Keratinocyte (primary cell): Measurements from ENCODE around the gene GRIA1. TPM values are rescaled to one million over a fixed set of nuclear protein-coding genes. Genes with fewer than 3 reads are reported as not detected.

Experiments used
- DNase-seq: peaks from one replicate; pipeline ENCODE4 v3.0.0-alpha.2; 2011; ENCODE audit warnings: low read depth, missing footprints, low spot score
- FAIRE-seq: peaks from 2 replicates; lab custom pipeline; 2011; peaks lifted over from hg19 to GRCh38; lab: Jason Lieb, UNC
- H2AFZ ChIP-seq: 2 replicates; pipeline ENCODE4 v1.6.0; 2012; ENCODE audit warnings: low read length, control low read depth, inconsistent platforms; ENCODE audit not compliant: control insufficient read depth
- H3K27ac ChIP-seq: 2 replicates; pipeline ENCODE4 v1.5.1; 2011; ENCODE audit warnings: low read length; ENCODE audit not compliant: control insufficient read depth, insufficient read depth
- H3K27me3 ChIP-seq: 3 replicates; pipeline ENCODE4 v1.6.0; 2011; ENCODE audit warnings: low read length; ENCODE audit not compliant: control insufficient read depth, insufficient read depth; ENCODE audit errors: extremely low read depth
- H3K36me3 ChIP-seq, 2 experiments: 2 replicates in 1 of 2; 3 replicates in 1 of 2; pipeline ENCODE4 v1.5.1; 2011; ENCODE audit warnings: low read length in 2 of 2, mild to moderate bottlenecking in 1 of 2; ENCODE audit not compliant: control insufficient read depth in 2 of 2, insufficient read depth in 2 of 2; ENCODE audit errors: extremely low read depth in 1 of 2
- H3K4me1 ChIP-seq: 3 replicates; pipeline ENCODE4 v1.5.1; 2011; ENCODE audit warnings: low read length; ENCODE audit not compliant: control insufficient read depth, insufficient read depth; ENCODE audit errors: extremely low read depth
- H3K4me2 ChIP-seq: 3 replicates; pipeline ENCODE4 v1.6.0; 2011; ENCODE audit warnings: low read depth, low read length; ENCODE audit not compliant: control insufficient read depth, insufficient read depth; ENCODE audit errors: extremely low read depth
- H3K4me3 ChIP-seq, 3 experiments: fragments of 200-600 bp in 1 of 3; sonication (generic) in 1 of 3; 2 replicates in 2 of 3; 3 replicates in 1 of 3; pipeline ENCODE4 v1.5.1; 2011 to 2016; ENCODE audit warnings: low read length in 3 of 3, mild to moderate bottlenecking in 3 of 3, control low read depth in 2 of 3, inconsistent platforms in 1 of 3, low read depth in 1 of 3, mixed read lengths in 1 of 3, mixed run types in 1 of 3, moderate library complexity in 1 of 3; ENCODE audit not compliant: control insufficient read depth in 2 of 3, insufficient read depth in 2 of 3; ENCODE audit errors: extremely low read depth in 1 of 3
- H3K79me2 ChIP-seq: 2 replicates; pipeline ENCODE4 v1.6.0; 2012; ENCODE audit warnings: low read length; ENCODE audit not compliant: control insufficient read depth, insufficient read depth
- H3K9ac ChIP-seq: 3 replicates; pipeline ENCODE4 v1.6.0; 2011; ENCODE audit warnings: low read length; ENCODE audit not compliant: control insufficient read depth, insufficient read depth; ENCODE audit errors: extremely low read depth
- H3K9me1 ChIP-seq: 3 replicates; pipeline ENCODE4 v1.6.0; 2011; ENCODE audit warnings: low read length; ENCODE audit not compliant: control insufficient read depth, insufficient read depth; ENCODE audit errors: extremely low read depth
- H3K9me3 ChIP-seq: 2 replicates; pipeline ENCODE4 v1.5.1; 2012; ENCODE audit warnings: low read depth, low read length; ENCODE audit not compliant: control insufficient read depth
- H4K20me1 ChIP-seq: 3 replicates; pipeline ENCODE4 v1.6.0; 2011; ENCODE audit warnings: low read length; ENCODE audit not compliant: control insufficient read depth, insufficient read depth; ENCODE audit errors: extremely low read depth
- EZH2 ChIP-seq: IDR thresholded peaks from one replicate; pipeline ENCODE4 v1.6.1; 2012; ENCODE audit warnings: inconsistent platforms, mild to moderate bottlenecking, low read length, moderate library complexity
- dilution Hi-C: fragments of 300-500 bp; cut with MboI; formaldehyde crosslinking; loops from one replicate; pipeline ENCODE4 v1.7.0; 2020; ENCODE audit warnings: low sequenced_read_pairs; ENCODE audit not compliant: extremely low pct_ligation_motif_present
- polyA plus RNA-seq, 5 experiments: library from polyadenylated mRNA; depleted of rRNA in 3 of 5; stranded (reverse) in 3 of 5; stranded (forward) in 1 of 5; unstranded in 1 of 5; fragments of >200 nt; gene quantifications; 1 replicate in 1 of 5; 2 replicates in 3 of 5; 3 replicates in 1 of 5; pipeline versions ENCODE4 v1.2.1 to v1.2.3, GENCODE V29; 2011 to 2012; ENCODE audit warnings: missing spikeins in 2 of 5, low read depth in 1 of 5, low replicate concordance in 1 of 5
- TF ChIP-seq, protein P1 (sequence below), 3 experiments: IDR thresholded peaks in 1 of 3; conservative IDR thresholded peaks in 1 of 3; optimal IDR thresholded peaks in 1 of 3; 2 replicates in 2 of 3; 3 replicates in 1 of 3; pipeline versions ENCODE3 to v1.5.1; 2011; ENCODE audit warnings: low read length in 3 of 3, mild to moderate bottlenecking in 3 of 3, moderate library complexity in 2 of 3, control low read depth in 1 of 3, inconsistent platforms in 1 of 3; ENCODE audit not compliant: insufficient read depth in 2 of 3; ENCODE audit errors: extremely low read depth in 1 of 3

GRIA1 gene
- polyA plus RNA-seq, 1 donor (not counting 4 experiments of a cell fraction or from before 2014, with no cell fraction given), result not detected

DNA sequence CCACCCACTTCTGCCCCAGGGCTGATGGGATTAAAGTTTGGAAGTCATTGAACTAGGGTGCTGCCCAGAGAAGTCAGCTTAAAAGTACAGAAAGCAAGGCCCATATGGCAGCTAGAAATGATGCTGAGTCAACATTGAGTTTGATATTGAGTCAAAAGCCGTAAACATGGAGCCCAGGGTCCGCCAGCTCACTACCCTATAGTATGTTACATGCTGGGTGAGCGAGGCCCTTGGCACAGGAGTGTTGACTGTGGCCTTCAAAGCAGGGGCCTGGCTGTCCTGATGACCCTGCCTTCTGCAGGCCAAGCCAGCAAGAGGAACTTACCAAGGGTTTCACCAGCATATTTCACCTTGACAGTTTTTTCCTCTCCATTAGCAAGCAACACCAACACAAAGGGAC, 222.5 kb downstream of the GRIA1 start:
- Histone ChIP-seq H3K27ac (no peak overlapping the region), H3K36me3 (no peaks in the 10 kb centered on the region), H3K9ac (no peak overlapping the region), H3K4me2 (no peak overlapping the region), H3K79me2 (no peaks in the 10 kb centered on the region), H3K27me3 (no peaks in the 10 kb centered on the region), H3K4me3 (no peak overlapping the region), H2AFZ (no peak overlapping the region), H4K20me1 (no peaks in the 10 kb centered on the region), H3K4me1 (no peaks in the 10 kb centered on the region), H3K9me3 (no peaks in the 10 kb centered on the region), H3K9me1 (no peaks in the 10 kb centered on the region)
- TF ChIP-seq, protein P1, sequence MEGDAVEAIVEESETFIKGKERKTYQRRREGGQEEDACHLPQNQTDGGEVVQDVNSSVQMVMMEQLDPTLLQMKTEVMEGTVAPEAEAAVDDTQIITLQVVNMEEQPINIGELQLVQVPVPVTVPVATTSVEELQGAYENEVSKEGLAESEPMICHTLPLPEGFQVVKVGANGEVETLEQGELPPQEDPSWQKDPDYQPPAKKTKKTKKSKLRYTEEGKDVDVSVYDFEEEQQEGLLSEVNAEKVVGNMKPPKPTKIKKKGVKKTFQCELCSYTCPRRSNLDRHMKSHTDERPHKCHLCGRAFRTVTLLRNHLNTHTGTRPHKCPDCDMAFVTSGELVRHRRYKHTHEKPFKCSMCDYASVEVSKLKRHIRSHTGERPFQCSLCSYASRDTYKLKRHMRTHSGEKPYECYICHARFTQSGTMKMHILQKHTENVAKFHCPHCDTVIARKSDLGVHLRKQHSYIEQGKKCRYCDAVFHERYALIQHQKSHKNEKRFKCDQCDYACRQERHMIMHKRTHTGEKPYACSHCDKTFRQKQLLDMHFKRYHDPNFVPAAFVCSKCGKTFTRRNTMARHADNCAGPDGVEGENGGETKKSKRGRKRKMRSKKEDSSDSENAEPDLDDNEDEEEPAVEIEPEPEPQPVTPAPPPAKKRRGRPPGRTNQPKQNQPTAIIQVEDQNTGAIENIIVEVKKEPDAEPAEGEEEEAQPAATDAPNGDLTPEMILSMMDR (optimal IDR thresholded peaks at IDR 0.05 in 1 of 3, IDR thresholded peaks at IDR 0.05 in 1 of 3, conservative IDR thresholded peaks at IDR 0.05 in 1 of 3; ENCODE audit: extremely low read depth in 1 of 3, insufficient read depth in 2 of 3, low read length in 3 of 3), result no peak
- DNase-seq, result no peak
- dilution Hi-C loops, result no loop called here
- no peak for FAIRE-seq

DNA sequence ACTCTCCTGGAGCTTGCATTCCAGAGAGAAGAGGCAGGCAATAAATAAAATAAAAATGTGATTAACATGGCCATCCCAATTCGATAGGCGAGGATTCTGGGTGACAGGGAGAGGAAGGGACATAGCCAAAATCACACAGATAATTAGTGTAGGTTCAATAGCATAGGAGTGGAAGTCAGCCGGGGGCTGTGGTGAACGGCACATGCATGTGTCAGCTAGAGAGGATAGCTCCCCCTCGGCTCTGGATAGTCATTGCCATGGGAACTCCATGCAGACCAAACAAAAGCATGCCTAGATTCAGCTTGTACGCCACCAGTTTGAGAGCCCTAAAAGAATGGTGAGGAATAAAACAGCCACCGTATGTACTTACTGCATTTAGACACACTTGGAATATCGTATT, 223.5 kb downstream of the GRIA1 start:
- Histone ChIP-seq H3K4me2 (no peak overlapping the region), H3K4me1 (no peaks in the 10 kb centered on the region), H3K36me3 (no peaks in the 10 kb centered on the region), H3K9ac (no peak overlapping the region), H2AFZ (no peak overlapping the region), H3K4me3 (no peak overlapping the region), H3K9me1 (no peaks in the 10 kb centered on the region), H4K20me1 (no peaks in the 10 kb centered on the region), H3K79me2 (no peaks in the 10 kb centered on the region), H3K27ac (no peak overlapping the region), H3K27me3 (no peaks in the 10 kb centered on the region), H3K9me3 (no peaks in the 10 kb centered on the region)
- dilution Hi-C loops, result no loop called here
- DNase-seq (no peak), FAIRE-seq (no peak)
- TF ChIP-seq, protein P1 (optimal IDR thresholded peaks at IDR 0.05 in 1 of 3, IDR thresholded peaks at IDR 0.05 in 1 of 3, conservative IDR thresholded peaks at IDR 0.05 in 1 of 3; ENCODE audit: extremely low read depth in 1 of 3, insufficient read depth in 2 of 3, low read length in 3 of 3), result no peak
- TF ChIP-seq EZH2, result no peak
